DND-41 (cell line): ENCODE measurements around the gene MTG1.
"Not testable (repeated sequence)": the region's sequence is repeated elsewhere in the genome, so short reads cannot be mapped to it uniquely, and the experiment has no call there.

ENCODE experiments used
- ATAC-seq: fragments of 200-7000 bp; cut with Tn5 transposase; 3 replicates; pipeline ENCODE4 v1.9.1; 2021; ENCODE audit warnings: low read depth; ENCODE audit not compliant: insufficient read depth
- DNase-seq: peaks from one replicate; pipeline ENCODE4 v3.0.0-alpha.2; 2020
- H2AFZ ChIP-seq: 2 replicates; pipeline ENCODE4 v1.6.0; 2012; ENCODE audit warnings: low read depth, low read length
- H3K27ac ChIP-seq: 2 replicates; pipeline ENCODE4 v1.5.1; 2012; ENCODE audit warnings: low read length, inconsistent platforms
- H3K27me3 ChIP-seq: fragments of 200-600 bp; sonication (generic); 2 replicates; pipeline ENCODE4 v1.6.0; 2012; ENCODE audit warnings: low read length, mild to moderate bottlenecking, inconsistent platforms; ENCODE audit not compliant: insufficient read depth, poor library complexity
- H3K36me3 ChIP-seq: 2 replicates; pipeline ENCODE4 v1.5.1; 2012; ENCODE audit warnings: low read length, inconsistent platforms; ENCODE audit not compliant: insufficient read depth
- H3K4me1 ChIP-seq: 2 replicates; pipeline ENCODE4 v1.5.1; 2012; ENCODE audit warnings: mild to moderate bottlenecking, low read length; ENCODE audit not compliant: insufficient read depth
- H3K4me2 ChIP-seq: 2 replicates; pipeline ENCODE4 v1.6.0; 2012; ENCODE audit warnings: mild to moderate bottlenecking, moderate library complexity, low read length, inconsistent platforms; ENCODE audit not compliant: insufficient read depth
- H3K4me3 ChIP-seq, 2 experiments: fragments of 200-600 bp in 1 of 2; shearing (Covaris generic) in 1 of 2; 2 replicates each; pipeline ENCODE4 v1.5.1; 2012 to 2016; ENCODE audit warnings: inconsistent platforms in 2 of 2, low read length in 2 of 2, mild to moderate bottlenecking in 2 of 2, low read depth in 1 of 2, moderate library complexity in 1 of 2
- H3K79me2 ChIP-seq: 2 replicates; pipeline ENCODE4 v1.6.0; 2012; ENCODE audit warnings: low read length, inconsistent platforms; ENCODE audit not compliant: insufficient read depth
- H3K9ac ChIP-seq: 2 replicates; pipeline ENCODE4 v1.6.0; 2012; ENCODE audit warnings: low read depth, mild to moderate bottlenecking, inconsistent platforms, low read length, moderate library complexity
- H3K9me3 ChIP-seq: 2 replicates; pipeline ENCODE4 v1.5.1; 2012; ENCODE audit warnings: low read length, moderate library complexity, mild to moderate bottlenecking, inconsistent platforms; ENCODE audit not compliant: insufficient read depth, severe bottlenecking
- H4K20me1 ChIP-seq: 2 replicates; pipeline ENCODE4 v1.6.0; 2012; ENCODE audit warnings: low read length; ENCODE audit not compliant: insufficient read depth
- CTCF ChIP-seq: IDR thresholded peaks from 2 replicates; pipeline ENCODE4 v1.5.1; 2012; ENCODE audit warnings: borderline replicate concordance, low read length, moderate library complexity, mild to moderate bottlenecking; ENCODE audit not compliant: poor library complexity, severe bottlenecking; ENCODE audit errors: extremely low read depth
- EZH2 ChIP-seq: IDR thresholded peaks from 3 replicates; pipeline ENCODE4 v1.6.1; 2012; ENCODE audit warnings: borderline replicate concordance, low read depth, mild to moderate bottlenecking, moderate library complexity, low read length, inconsistent platforms; ENCODE audit not compliant: severe bottlenecking

Gene MTG1

GRCh38 chr10:133383551-133383950 lies 10.4 kb upstream of the MTG1 start:
- no peaks in the 10 kb centered on the region for H3K36me3 ChIP-seq
- H3K4me2 ChIP-seq: no peak overlapping the region
- DNase-seq (no peak), ATAC-seq (no peak)
- TF ChIP-seq EZH2 (no peak), CTCF (no peak)
- no peak overlapping the region for H3K9ac ChIP-seq
- H3K4me1 ChIP-seq: peaks cover 2% of the 10 kb centered on the region
- no peak overlapping the region for H2AFZ ChIP-seq
- H4K20me1 ChIP-seq: no peaks in the 10 kb centered on the region
- no peak overlapping the region for H3K27ac ChIP-seq
- no peaks in the 10 kb centered on the region for H3K9me3 ChIP-seq
- no peaks in the 10 kb centered on the region for H3K27me3 ChIP-seq
- H3K4me3 ChIP-seq: no peak overlapping the region
- no peaks in the 10 kb centered on the region for H3K79me2 ChIP-seq

- H3K4me2 ChIP-seq: no peak overlapping the region
- no peak for TF ChIP-seq CTCF
- TF ChIP-seq EZH2: no peak
Measured at GRCh38 chr10:133384071-133384470, 9.9 kb upstream of the MTG1 start.

GRCh38 chr10:133385214-133385613 lies 8.7 kb upstream of the MTG1 start:
- H3K36me3 ChIP-seq: no peaks in the 10 kb centered on the region
- no peak overlapping the region for H3K4me2 ChIP-seq
- H3K79me2 ChIP-seq: no peaks in the 10 kb centered on the region
- H3K4me3 ChIP-seq: no peak overlapping the region
- ATAC-seq (no peak), DNase-seq (no peak)
- TF ChIP-seq CTCF: no peak
- no peak for TF ChIP-seq EZH2
- H3K4me1 ChIP-seq: no peaks in the 10 kb centered on the region
- H3K9me3 ChIP-seq: no peaks in the 10 kb centered on the region
- no peak overlapping the region for H3K9ac ChIP-seq
- no peaks in the 10 kb centered on the region for H4K20me1 ChIP-seq
- no peaks in the 10 kb centered on the region for H3K27me3 ChIP-seq
- no peak overlapping the region for H2AFZ ChIP-seq
- H3K27ac ChIP-seq: no peak overlapping the region

More at GRCh38 chr10:133384071-133384470, 9.9 kb upstream of the MTG1 start:
- H3K36me3 ChIP-seq: no peaks in the 10 kb centered on the region
- no peak overlapping the region for H3K9ac ChIP-seq
- no peaks in the 10 kb centered on the region for H3K9me3 ChIP-seq
- DNase-seq (no peak), ATAC-seq (no peak)
- no peaks in the 10 kb centered on the region for H4K20me1 ChIP-seq
- no peaks in the 10 kb centered on the region for H3K79me2 ChIP-seq
- H3K4me1 ChIP-seq: no peaks in the 10 kb centered on the region
- H3K27me3 ChIP-seq: no peaks in the 10 kb centered on the region
- H2AFZ ChIP-seq: no peak overlapping the region
- H3K4me3 ChIP-seq: no peak overlapping the region
- H3K27ac ChIP-seq: no peak overlapping the region

GRCh38 chr10:133386951-133387350 lies 7.0 kb upstream of the MTG1 start:
- not testable (repeated sequence) for ATAC-seq, H3K4me2 ChIP-seq, H4K20me1 ChIP-seq

More at GRCh38 chr10:133386951-133387350, 7.0 kb upstream of the MTG1 start:
- H3K27me3 ChIP-seq, H3K4me3 ChIP-seq, H3K79me2 ChIP-seq, H3K9ac ChIP-seq, H3K36me3 ChIP-seq, H3K9me3 ChIP-seq, H3K4me1 ChIP-seq, H3K27ac ChIP-seq, H2AFZ ChIP-seq, DNase-seq: not testable (repeated sequence)
